Activated T-cell treated with anti-CD3 and anti-CD28 coated beads, Interleukin-2, amount 50 U/mL, for 4 hours (primary cell): ENCODE measurements around the gene ZNF277. TPM values are rescaled to one million over a fixed set of nuclear protein-coding genes. Genes with fewer than 3 reads are reported as not detected.

ENCODE experiments used
- ATAC-seq, 2 donors: fragments of 200-7000 bp; cut with Tn5 transposase; one replicate each; pipeline ENCODE4 v1.10.0; 2021
- DNase-seq: peaks from one replicate; pipeline ENCODE4 v3.0.0-alpha.2; 2020
- H3K27me3 Mint-ChIP-seq: one replicate; pipeline ENCODE4 v1.8.0; 2021; ENCODE audit warnings: low read depth, mixed read lengths
- H3K36me3 Mint-ChIP-seq: one replicate; pipeline ENCODE4 v1.8.0; 2022; ENCODE audit warnings: mixed read lengths; ENCODE audit not compliant: insufficient read depth
- H3K4me1 Mint-ChIP-seq: one replicate; pipeline ENCODE4 v1.8.0; 2021; ENCODE audit warnings: low read depth, mixed read lengths
- H3K4me3 Mint-ChIP-seq: one replicate; pipeline ENCODE4 v1.8.0; 2021; ENCODE audit warnings: mild to moderate bottlenecking, moderate library complexity, mixed read lengths
- H3K9me3 Mint-ChIP-seq: one replicate; pipeline ENCODE4 v1.8.0; 2021; ENCODE audit warnings: mixed read lengths
- total RNA-seq, 3 donors: library from RNA; stranded (reverse); gene quantifications; one replicate each; pipeline ENCODE4 v1.2.1, GENCODE V29; 2021

ZNF277 gene
- total RNA-seq, 3 donors from 2014 or later = 11.3 to 13.9 (median 13.0) TPM

DNA sequence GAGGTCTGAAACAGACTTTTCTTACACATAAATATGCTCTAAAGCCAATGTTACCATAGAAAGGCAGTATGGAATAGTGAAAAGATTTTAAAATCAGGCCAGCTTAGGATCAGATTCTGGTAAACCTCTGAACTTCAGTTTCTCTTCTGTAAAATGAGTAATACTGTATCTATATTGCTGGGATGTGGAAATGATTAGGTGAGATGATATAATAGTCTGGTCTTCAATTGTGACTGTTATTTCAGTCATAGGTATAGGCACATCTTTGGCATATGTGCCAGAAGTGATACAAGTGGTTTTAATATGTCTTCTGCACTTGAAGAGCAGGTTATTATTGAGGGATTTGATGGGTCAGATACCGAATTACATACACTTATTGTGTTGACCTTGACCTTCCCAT, 7.2 kb downstream of the ZNF277 start:
- Mint-ChIP-seq H3K27me3 (no peaks in the 10 kb centered on the region), H3K4me3 (no peak overlapping the region), H3K36me3 (peaks cover 10% of the 10 kb centered on the region), H3K9me3 (no peaks in the 10 kb centered on the region), H3K4me1 (peaks cover 35% of the 10 kb centered on the region)
- no peak for ATAC-seq
- no peak for DNase-seq

DNA sequence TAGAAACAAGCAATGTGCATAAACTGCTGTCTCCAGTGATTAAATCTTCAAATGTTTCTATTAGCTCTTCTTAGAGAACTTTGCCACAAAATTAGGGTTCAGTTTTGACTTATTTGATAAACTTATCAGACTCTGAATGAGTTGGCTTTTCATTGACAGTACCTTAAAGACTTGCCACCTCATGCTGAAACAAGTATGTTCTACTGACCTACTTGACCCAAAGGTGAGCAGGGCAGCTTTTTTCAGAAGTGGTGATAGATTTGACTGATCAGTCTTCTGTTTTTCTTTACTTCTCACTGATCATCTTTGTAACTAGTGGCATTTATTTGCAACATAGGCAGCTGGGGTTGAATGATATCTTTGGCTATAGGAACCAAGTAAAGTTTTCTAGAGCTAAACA, 7.8 kb downstream of the ZNF277 start:
- Mint-ChIP-seq H3K4me1 (peaks cover 34% of the 10 kb centered on the region), H3K36me3 (peaks cover 14% of the 10 kb centered on the region), H3K4me3 (no peak overlapping the region), H3K27me3 (no peaks in the 10 kb centered on the region), H3K9me3 (no peaks in the 10 kb centered on the region)
- ATAC-seq (no peak), DNase-seq (no peak)

- H3K36me3 Mint-ChIP-seq = peaks cover 15% of the 10 kb centered on the region
- DNase-seq = no peak
- H3K4me3 Mint-ChIP-seq = no peak overlapping the region
- no peaks in the 10 kb centered on the region for H3K27me3 Mint-ChIP-seq
- no peak for ATAC-seq
- H3K4me1 Mint-ChIP-seq = peaks cover 37% of the 10 kb centered on the region
- H3K9me3 Mint-ChIP-seq = no peaks in the 10 kb centered on the region
These were observed 8.4 kb downstream of the ZNF277 start for GRCh38 chr7:112214883-112215282.

GRCh38 chr7:112215787-112216186, 9.3 kb downstream of the ZNF277 start:
- DNase-seq = no peak
- Mint-ChIP-seq H3K27me3 (no peaks in the 10 kb centered on the region), H3K36me3 (peaks cover 17% of the 10 kb centered on the region), H3K4me3 (no peak overlapping the region), H3K4me1 (peaks cover 37% of the 10 kb centered on the region), H3K9me3 (no peaks in the 10 kb centered on the region)
- ATAC-seq = no peak

- peaks cover 40% of the 10 kb centered on the region for H3K4me1 Mint-ChIP-seq
- no peaks in the 10 kb centered on the region for H3K9me3 Mint-ChIP-seq
- no peaks in the 10 kb centered on the region for H3K27me3 Mint-ChIP-seq
- no peak for DNase-seq
- peak overlapping the region; percentile 9 for H3K4me3 Mint-ChIP-seq
- ATAC-seq = no peak
- H3K36me3 Mint-ChIP-seq = peaks cover 28% of the 10 kb centered on the region
These were observed 14.5 kb downstream of the ZNF277 start for GRCh38 chr7:112220877-112221434.

GRCh38 chr7:112223310-112223709, 16.8 kb downstream of the ZNF277 start:
- Mint-ChIP-seq H3K9me3 (no peaks in the 10 kb centered on the region), H3K4me3 (no peak overlapping the region), H3K27me3 (no peaks in the 10 kb centered on the region), H3K4me1 (peaks cover 38% of the 10 kb centered on the region), H3K36me3 (peaks cover 29% of the 10 kb centered on the region)
- DNase-seq (no peak), ATAC-seq (no peak)

GRCh38 chr7:112224186-112224585, 17.7 kb downstream of the ZNF277 start:
- Mint-ChIP-seq H3K9me3 (no peaks in the 10 kb centered on the region), H3K27me3 (no peaks in the 10 kb centered on the region), H3K4me3 (no peak overlapping the region), H3K4me1 (peaks cover 34% of the 10 kb centered on the region), H3K36me3 (peaks cover 23% of the 10 kb centered on the region)
- ATAC-seq (no peak), DNase-seq (no peak)

- no peak overlapping the region for H3K4me3 Mint-ChIP-seq
- H3K36me3 Mint-ChIP-seq = peaks cover 21% of the 10 kb centered on the region
- no peak for DNase-seq
- no peaks in the 10 kb centered on the region for H3K9me3 Mint-ChIP-seq
- H3K4me1 Mint-ChIP-seq = peaks cover 31% of the 10 kb centered on the region
- no peak for ATAC-seq
- no peaks in the 10 kb centered on the region for H3K27me3 Mint-ChIP-seq
These were observed 18.5 kb downstream of the ZNF277 start for GRCh38 chr7:112225006-112225405.

- Mint-ChIP-seq H3K36me3 (peaks cover 15% of the 10 kb centered on the region), H3K27me3 (no peaks in the 10 kb centered on the region), H3K4me1 (peaks cover 29% of the 10 kb centered on the region), H3K9me3 (no peaks in the 10 kb centered on the region), H3K4me3 (no peak overlapping the region)
- DNase-seq (no peak), ATAC-seq (no peak)
These were observed 20.3 kb downstream of the ZNF277 start for GRCh38 chr7:112226701-112227276.

- no peak for DNase-seq
- Mint-ChIP-seq H3K9me3 (peaks cover 8% of the 10 kb centered on the region), H3K27me3 (no peaks in the 10 kb centered on the region), H3K36me3 (peaks cover 16% of the 10 kb centered on the region), H3K4me3 (no peak overlapping the region), H3K4me1 (peaks cover 31% of the 10 kb centered on the region)
- ATAC-seq = no peak
These were observed 22.1 kb downstream of the ZNF277 start for GRCh38 chr7:112228632-112229031.

DNA sequence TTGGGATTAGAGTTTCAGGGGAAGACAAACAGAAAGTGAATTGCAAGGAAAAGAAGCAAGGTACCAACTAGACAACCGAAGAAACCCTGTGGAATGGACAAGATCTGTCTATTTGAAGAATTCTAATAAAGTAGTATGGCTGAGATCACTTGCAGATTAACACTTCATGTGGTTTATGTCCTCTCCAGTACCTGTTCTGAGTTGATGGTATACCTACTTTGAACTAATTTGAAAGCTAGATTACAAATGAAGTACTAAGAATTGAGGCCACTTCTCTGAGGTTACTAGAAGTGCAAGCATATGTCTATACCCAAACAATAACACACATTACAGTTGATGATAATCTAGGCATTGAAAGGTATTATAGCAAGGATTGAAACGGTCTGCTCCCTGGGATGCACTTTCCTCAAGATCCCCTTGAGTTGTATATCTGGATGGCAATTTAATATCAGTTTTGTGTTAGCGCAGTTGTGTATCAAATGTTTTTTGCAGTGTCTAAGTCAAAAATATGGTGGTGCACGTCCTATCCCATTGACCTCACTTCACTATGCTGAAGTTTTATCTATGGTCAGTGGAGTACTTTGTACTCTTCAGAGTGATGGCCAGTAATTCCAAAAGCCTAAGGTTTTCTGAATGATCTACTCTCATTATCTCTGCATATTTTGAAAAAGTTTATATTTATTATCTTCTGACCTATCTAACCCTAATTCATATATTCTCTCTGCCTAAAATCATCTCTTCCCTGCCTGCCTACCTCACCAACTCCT, 25.9 kb downstream of the ZNF277 start:
- H3K9me3 Mint-ChIP-seq = peaks cover 19% of the 10 kb centered on the region

DNA sequence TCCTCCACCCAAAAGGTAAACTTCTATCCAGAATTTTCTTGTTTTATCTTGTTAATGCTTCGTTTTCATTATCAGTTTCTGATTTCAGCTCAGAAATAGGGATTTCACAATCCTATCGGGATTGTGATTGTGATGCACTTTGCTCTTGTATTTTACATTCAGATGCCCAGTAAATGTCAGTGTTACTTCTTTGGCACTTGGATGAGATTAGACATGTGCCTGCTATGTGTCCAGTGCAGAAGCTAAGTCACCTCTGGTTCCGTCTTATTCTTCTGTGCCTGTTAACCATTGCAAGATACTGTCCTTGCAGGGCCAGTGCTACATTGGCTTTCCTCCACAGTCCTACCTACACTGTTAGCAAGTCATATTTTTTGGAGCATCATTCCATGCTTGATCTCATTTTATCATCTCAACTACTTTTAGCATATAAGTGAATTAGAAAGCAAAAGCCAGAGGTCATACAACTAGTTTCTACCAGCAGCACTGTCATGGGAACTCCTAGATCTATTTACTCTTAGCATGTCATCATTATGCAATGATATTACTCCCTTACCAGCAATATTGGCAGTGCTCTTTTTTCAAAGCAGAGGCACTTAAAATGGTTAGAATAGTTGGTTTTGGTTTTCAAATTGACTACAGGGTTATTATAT, 26.7 kb downstream of the ZNF277 start:
- Mint-ChIP-seq H3K27me3 (no peaks in the 10 kb centered on the region), H3K36me3 (peaks cover 21% of the 10 kb centered on the region), H3K9me3 (peaks cover 19% of the 10 kb centered on the region), H3K4me3 (no peak overlapping the region), H3K4me1 (peaks cover 15% of the 10 kb centered on the region)
- DNase-seq (no peak), ATAC-seq (no peak)

More for the DNA sequence above, 25.9 kb downstream of the ZNF277 start:
- peaks cover 22% of the 10 kb centered on the region for H3K36me3 Mint-ChIP-seq
- H3K4me3 Mint-ChIP-seq = no peak overlapping the region
- ATAC-seq (no peak), DNase-seq (no peak)
- no peaks in the 10 kb centered on the region for H3K27me3 Mint-ChIP-seq
- peaks cover 17% of the 10 kb centered on the region for H3K4me1 Mint-ChIP-seq

DNA sequence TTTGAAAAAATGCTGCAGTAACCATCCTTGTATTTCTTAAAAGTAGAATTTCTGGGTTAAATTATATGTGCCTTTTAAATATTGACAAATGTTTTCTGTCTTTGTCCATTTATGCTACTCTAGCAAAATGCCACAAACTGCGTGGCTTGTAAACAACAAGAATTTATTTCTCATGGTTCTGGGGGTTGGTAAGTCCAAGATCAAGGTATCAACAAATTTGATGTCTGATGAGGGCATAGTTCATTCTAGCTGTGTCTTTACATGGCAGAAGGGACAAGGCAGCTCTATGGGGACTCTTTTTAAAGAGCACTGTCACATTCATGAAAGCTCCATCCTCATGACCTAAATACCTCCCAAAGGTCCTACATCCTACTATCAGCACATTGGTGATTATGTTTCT, 27.7 kb downstream of the ZNF277 start:
- Mint-ChIP-seq H3K9me3 (peaks cover 19% of the 10 kb centered on the region), H3K36me3 (peaks cover 20% of the 10 kb centered on the region), H3K4me1 (peaks cover 12% of the 10 kb centered on the region), H3K27me3 (no peaks in the 10 kb centered on the region), H3K4me3 (no peak overlapping the region)
- DNase-seq (no peak), ATAC-seq (no peak)

- Mint-ChIP-seq H3K4me1 (peaks cover 9% of the 10 kb centered on the region), H3K27me3 (no peaks in the 10 kb centered on the region), H3K36me3 (peaks cover 29% of the 10 kb centered on the region), H3K4me3 (no peak overlapping the region), H3K9me3 (peaks cover 27% of the 10 kb centered on the region)
- no peak for DNase-seq
- no peak for ATAC-seq
These were observed 30.1 kb downstream of the ZNF277 start for GRCh38 chr7:112236597-112236996.
